GM23248 (cell line): ENCODE results near the gene MAP4K3.
"Not testable (repeated sequence)": the region's sequence is repeated elsewhere in the genome, so short reads cannot be mapped to it uniquely, and the experiment has no call there.

Experiments
- EZH2 ChIP-seq: fragments of 200-600 bp; sonication (generic); IDR thresholded peaks from 2 replicates; pipeline ENCODE4 v1.6.1; 2018; ENCODE audit warnings: antibody characterized with exemption, mild to moderate bottlenecking; ENCODE audit not compliant: insufficient read depth, poor library complexity, severe bottlenecking
- EZH2phosphoT487 ChIP-seq: fragments of 200-600 bp; sonication (generic); IDR thresholded peaks from 2 replicates; pipeline ENCODE4 v1.6.1; 2018; ENCODE audit warnings: antibody characterized with exemption, moderate library complexity, mild to moderate bottlenecking, low read depth; ENCODE audit not compliant: insufficient read depth

- TF ChIP-seq EZH2phosphoT487, EZH2: not testable (repeated sequence)
Measured at GRCh38 chr2:39244963-39245625, 192.0 kb downstream of the MAP4K3 start.
